ENCODE measurements around the gene SPRR5.

Gene SPRR5

GRCh38 chr1:152957561-152957960, 10.6 kb downstream of the SPRR5 start:
- TF ChIP-seq CTCF (conservative IDR thresholded peaks at IDR 0.05; ENCODE audit: control insufficient read depth, insufficient read depth, low read depth, low read length), result no peak
- DNase-seq (ENCODE audit: low read depth), result no peak
- H3K4me3 ChIP-seq (ENCODE audit: control insufficient read depth, low read depth, low read length), result no peak overlapping the region

GRCh38 chr1:152959273-152959672, 12.3 kb downstream of the SPRR5 start:
- no peak for TF ChIP-seq CTCF (conservative IDR thresholded peaks at IDR 0.05; ENCODE audit: control insufficient read depth, insufficient read depth, low read depth, low read length)
- H3K4me3 ChIP-seq (ENCODE audit: control insufficient read depth, low read depth, low read length), result no peak overlapping the region
- DNase-seq (ENCODE audit: low read depth), result no peak

- DNase-seq (ENCODE audit: low read depth), result no peak
- H3K4me3 ChIP-seq (ENCODE audit: control insufficient read depth, low read depth, low read length), result no peak overlapping the region
- TF ChIP-seq CTCF (conservative IDR thresholded peaks at IDR 0.05; ENCODE audit: control insufficient read depth, insufficient read depth, low read depth, low read length), result no peak
Measured at GRCh38 chr1:152959801-152960451, 12.9 kb downstream of the SPRR5 start.

GRCh38 chr1:152960452-152961044, 13.5 kb downstream of the SPRR5 start:
- H3K4me3 ChIP-seq (ENCODE audit: control insufficient read depth, low read depth, low read length), result no peak overlapping the region
- no peak for TF ChIP-seq CTCF (conservative IDR thresholded peaks at IDR 0.05; ENCODE audit: control insufficient read depth, insufficient read depth, low read depth, low read length)
- no peak for DNase-seq (ENCODE audit: low read depth)

GRCh38 chr1:152961226-152961891, 14.4 kb downstream of the SPRR5 start:
- no peak for TF ChIP-seq CTCF (conservative IDR thresholded peaks at IDR 0.05; ENCODE audit: control insufficient read depth, insufficient read depth, low read depth, low read length)
- no peak for DNase-seq (ENCODE audit: low read depth)
- H3K4me3 ChIP-seq (ENCODE audit: control insufficient read depth, low read depth, low read length), result no peak overlapping the region

- H3K4me3 ChIP-seq (ENCODE audit: control insufficient read depth, low read depth, low read length), result no peak overlapping the region
- no peak for DNase-seq (ENCODE audit: low read depth)
- TF ChIP-seq CTCF (conservative IDR thresholded peaks at IDR 0.05; ENCODE audit: control insufficient read depth, insufficient read depth, low read depth, low read length), result no peak
Measured at GRCh38 chr1:152962876-152963415, 15.9 kb downstream of the SPRR5 start.
